ENCODE results near the gene KCNQ1. TPM values are rescaled to one million over a fixed set of nuclear protein-coding genes. Genes with fewer than 3 reads are reported as not detected.

KCNQ1 gene
- total RNA-seq, 2 donors from 2014 or later, result 18.6 to 25.5 TPM

DNA sequence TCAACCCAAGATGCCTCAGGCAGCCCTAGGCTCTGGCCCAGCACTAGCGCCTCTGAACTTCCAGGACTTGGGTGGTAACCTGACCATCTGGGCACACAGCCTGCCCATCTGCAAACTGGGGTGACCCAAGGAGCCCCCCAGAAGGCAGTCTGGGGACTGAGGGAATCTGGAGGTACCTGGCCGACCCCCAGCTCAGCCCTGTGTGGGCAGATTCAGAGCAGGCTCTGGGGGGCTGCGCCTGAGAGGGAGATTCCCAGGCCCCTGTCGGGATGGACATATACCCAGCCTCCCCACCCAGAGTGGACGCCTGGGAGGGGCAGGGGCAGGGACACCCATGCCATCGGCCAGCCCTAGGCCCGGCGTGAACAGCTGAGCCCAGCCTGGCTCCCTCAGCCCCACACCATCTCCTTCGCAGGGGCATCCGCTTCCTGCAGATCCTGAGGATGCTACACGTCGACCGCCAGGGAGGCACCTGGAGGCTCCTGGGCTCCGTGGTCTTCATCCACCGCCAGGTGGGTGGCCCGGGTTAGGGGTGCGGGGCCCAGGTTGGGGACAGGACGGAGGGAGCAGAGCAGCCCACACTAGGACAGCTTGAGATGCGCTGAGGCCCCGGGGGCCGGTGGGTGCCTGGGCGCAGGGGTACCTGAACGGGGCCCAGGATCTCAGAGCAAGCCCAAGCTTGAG lies 126.9 kb downstream of the KCNQ1 start:
- Mint-ChIP-seq H3K4me1 (no peaks in the 10 kb centered on the region), H3K27ac (no peak overlapping the region), H3K4me3 (no peak overlapping the region), H3K27me3 (no peaks in the 10 kb centered on the region), H3K36me3 (ENCODE audit: low read depth) (no peaks in the 10 kb centered on the region)
- ATAC-seq (no peak), DNase-seq (peak in 1 of 3 donors; percentile 6)
- H3K9me3 ChIP-seq (ENCODE audit: control insufficient read depth, low read length, poor library complexity, severe bottlenecking), result no peaks in the 10 kb centered on the region

DNA sequence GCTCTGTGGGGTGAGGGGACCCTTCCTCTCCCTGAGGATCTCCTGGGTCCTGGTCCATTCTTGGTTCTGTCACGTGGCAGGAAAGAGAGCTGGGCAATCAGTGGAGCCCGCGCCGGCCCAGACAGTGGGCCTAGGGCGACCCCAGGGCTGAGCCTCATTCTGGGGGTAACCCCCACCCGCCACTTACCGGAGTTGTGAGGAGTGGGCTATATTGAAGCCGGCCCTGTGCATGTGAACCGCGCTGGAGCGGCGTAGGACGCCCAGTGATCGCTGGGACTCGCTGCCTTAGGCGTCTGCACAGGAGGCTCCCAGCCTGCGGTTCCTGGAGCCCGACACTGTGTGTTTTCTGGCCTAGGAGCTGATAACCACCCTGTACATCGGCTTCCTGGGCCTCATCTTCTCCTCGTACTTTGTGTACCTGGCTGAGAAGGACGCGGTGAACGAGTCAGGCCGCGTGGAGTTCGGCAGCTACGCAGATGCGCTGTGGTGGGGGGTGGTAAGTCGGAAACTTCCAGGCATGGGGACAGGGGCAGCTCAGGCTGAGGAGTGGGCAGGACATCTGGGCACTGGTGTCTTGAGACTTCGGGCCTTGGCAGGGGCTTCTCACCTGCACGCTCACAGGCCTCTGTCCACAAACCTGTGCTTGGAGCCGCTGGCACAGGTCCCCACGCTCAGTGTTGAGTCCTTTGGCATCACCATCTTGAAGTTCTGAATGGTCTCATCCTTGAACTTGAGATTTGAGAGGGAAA lies 127.9 kb downstream of the KCNQ1 start:
- H3K4me1 Mint-ChIP-seq, result no peaks in the 10 kb centered on the region
- H3K36me3 Mint-ChIP-seq (ENCODE audit: low read depth), result no peaks in the 10 kb centered on the region
- H3K27ac Mint-ChIP-seq, result peak overlapping the region; percentile 32
- no peaks in the 10 kb centered on the region for H3K27me3 Mint-ChIP-seq
- DNase-seq (peak in 1 of 3 donors; percentile 5), ATAC-seq (no peak)
- H3K9me3 ChIP-seq (ENCODE audit: control insufficient read depth, low read length, poor library complexity, severe bottlenecking), result no peaks in the 10 kb centered on the region
- no peak overlapping the region for H3K4me3 Mint-ChIP-seq

DNA sequence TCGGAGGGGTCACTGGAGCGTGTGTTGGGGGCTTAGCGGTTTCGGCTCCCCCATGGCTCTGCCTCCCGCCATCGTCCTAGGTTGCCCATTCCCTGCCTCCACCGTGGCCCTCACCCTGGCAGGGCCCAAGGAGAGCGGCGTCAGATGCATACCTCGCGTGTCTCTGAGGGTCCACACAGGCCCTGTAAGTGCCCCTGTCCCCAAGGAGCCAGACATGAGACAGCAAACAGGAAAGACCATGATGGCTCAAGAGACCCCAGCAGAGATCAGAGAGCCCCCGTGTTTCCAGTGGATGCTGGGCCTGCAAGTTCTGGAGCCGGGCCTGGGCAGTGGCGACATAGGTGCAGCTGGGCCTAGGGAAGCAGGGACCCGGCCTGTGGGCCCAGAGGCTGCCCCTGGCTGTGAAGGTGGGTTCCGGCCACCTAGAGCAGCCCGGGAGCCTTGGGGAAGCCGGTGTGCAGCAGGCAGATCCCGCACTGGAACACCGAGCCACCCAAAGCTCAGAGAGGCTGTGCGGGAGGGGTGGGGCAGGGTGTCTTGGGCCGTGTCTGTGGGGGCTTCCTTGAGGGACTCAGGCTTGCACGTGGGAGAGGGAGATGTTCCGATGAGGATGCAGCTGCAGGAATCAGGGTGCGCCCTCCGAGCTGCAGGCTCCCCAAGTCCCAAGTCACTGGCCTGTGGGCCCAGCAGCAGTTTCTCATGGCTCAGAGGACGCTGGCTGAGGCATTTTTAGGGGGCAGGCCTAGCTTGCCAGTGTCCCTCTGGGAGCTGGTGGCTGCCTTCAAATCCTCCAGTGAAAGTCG lies 128.6 kb downstream of the KCNQ1 start:
- ATAC-seq, result no peak
- H3K4me1 Mint-ChIP-seq, result no peaks in the 10 kb centered on the region
- peak overlapping the region; percentile 32 for H3K27ac Mint-ChIP-seq
- no peaks in the 10 kb centered on the region for H3K27me3 Mint-ChIP-seq
- H3K9me3 ChIP-seq (ENCODE audit: control insufficient read depth, low read length, poor library complexity, severe bottlenecking), result no peaks in the 10 kb centered on the region
- H3K4me3 Mint-ChIP-seq, result no peak overlapping the region
- H3K36me3 Mint-ChIP-seq (ENCODE audit: low read depth), result no peaks in the 10 kb centered on the region
- DNase-seq, result peak in 1 of 3 donors; percentile 4

DNA sequence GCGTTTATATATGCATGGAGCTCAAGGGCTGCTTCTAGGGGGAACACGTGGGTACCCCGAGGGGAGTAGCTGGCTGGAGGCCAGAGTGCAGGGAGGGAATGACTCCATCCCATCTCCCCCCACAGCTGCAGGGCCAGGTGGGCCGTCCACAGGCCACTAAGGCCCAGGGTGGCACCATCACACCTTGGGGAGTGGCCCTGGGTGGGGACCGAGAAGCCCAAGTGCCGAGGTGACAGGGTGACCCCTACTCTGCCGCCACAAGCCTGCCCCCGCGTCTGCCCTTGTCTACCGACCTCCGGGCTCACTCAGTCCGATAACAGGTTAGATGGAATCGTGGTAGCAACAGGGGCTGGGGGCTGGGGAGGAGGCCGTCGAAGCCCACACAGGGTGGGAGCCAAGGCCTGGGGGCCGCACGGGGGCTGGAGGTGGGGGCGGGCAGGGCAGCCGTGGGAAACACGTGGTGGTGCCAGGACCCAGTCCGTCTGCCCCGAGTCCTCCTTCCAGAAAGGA lies 129.3 kb downstream of the KCNQ1 start:
- H3K27ac Mint-ChIP-seq, result no peak overlapping the region
- H3K36me3 Mint-ChIP-seq (ENCODE audit: low read depth), result no peaks in the 10 kb centered on the region

DNA sequence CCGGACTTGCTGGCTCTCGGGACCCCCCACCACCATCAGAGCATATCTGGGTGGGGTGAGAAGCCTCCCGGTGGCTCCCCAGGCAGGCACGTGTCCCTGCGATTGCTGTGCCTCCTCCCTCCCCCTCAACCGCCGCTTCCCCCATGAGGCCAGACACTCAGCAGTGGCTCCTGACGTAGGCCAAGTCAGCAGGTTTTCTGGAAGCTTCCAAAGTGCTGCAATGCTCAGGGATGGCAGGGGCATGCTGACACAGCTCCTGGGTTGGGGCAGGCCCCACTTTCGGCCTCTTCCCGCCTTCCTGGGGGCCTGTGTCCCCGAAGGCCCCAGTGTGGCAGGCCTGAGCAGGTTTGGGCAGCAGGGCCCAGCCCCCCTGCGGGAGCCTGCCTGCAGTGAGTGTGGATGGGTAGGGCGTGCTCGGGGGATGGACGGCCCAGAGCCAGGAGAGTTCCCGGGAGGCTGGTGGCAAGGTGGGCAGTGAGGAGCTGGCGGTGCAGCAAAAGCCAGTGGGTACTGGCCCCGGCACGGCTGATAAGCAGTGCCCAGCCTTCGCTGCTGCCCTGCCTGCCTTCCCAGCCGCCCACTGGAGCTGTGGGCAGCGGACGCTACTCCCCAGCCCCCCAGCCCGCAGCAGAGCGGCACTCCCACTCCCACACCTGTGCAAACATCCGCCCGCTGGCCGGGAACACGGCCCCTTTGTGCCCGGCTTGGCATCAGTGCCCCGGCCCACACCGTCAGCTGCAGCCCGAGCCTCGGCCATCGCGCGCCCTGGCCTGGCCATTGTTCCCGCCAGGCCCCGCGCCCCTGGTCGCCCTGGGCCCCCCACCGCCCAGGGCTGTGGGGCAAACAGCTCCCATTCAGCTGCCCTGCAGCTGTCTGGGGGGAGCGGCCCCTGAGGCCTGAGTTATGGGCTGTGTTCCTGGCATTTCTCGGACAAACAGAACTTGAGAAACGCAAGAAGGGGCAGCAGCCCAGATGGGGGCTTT lies 130.0 kb downstream of the KCNQ1 start:
- Mint-ChIP-seq H3K4me3 (no peak overlapping the region), H3K27ac (no peak overlapping the region), H3K27me3 (no peaks in the 10 kb centered on the region), H3K4me1 (no peaks in the 10 kb centered on the region), H3K36me3 (ENCODE audit: low read depth) (no peaks in the 10 kb centered on the region)
- ATAC-seq, result no peak
- peak in 2 of 3 donors; percentile 7 to 9 for DNase-seq
- H3K9me3 ChIP-seq (ENCODE audit: control insufficient read depth, low read length, poor library complexity, severe bottlenecking), result no peaks in the 10 kb centered on the region

More for the DNA sequence above, 129.3 kb downstream of the KCNQ1 start:
- H3K9me3 ChIP-seq (ENCODE audit: control insufficient read depth, low read length, poor library complexity, severe bottlenecking), result no peaks in the 10 kb centered on the region
- ATAC-seq, result no peak
- no peaks in the 10 kb centered on the region for H3K4me1 Mint-ChIP-seq
- peak in 2 of 3 donors; percentile 4 to 8 for DNase-seq
- H3K4me3 Mint-ChIP-seq, result no peak overlapping the region
- H3K27me3 Mint-ChIP-seq, result no peaks in the 10 kb centered on the region

DNA sequence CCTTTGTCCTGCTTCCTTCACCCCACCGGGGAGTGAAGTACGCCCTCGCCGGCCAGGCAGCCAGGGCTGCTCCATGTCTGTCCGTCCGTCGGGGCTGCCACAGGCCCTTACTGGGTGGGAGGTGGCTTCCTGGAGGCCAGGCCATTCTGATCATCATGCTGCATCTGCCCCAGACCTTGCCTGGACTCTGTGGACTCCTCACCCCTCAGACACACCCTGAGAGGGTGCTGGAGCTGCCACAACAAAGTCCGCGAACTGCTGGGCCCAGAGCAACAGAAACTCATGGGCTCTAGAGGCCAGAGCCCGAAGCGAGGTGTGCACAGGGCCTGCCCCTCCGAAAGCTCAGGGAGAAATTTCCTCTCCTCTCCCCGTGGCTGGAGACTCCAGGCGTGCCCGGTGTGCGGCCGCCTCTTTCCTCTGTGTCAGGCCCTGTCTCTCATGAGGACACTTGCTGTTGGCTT lies 130.8 kb downstream of the KCNQ1 start:
- no peaks in the 10 kb centered on the region for H3K9me3 ChIP-seq (ENCODE audit: control insufficient read depth, low read length, poor library complexity, severe bottlenecking)
- Mint-ChIP-seq H3K4me3 (no peak overlapping the region), H3K27ac (no peak overlapping the region), H3K27me3 (no peaks in the 10 kb centered on the region), H3K36me3 (ENCODE audit: low read depth) (no peaks in the 10 kb centered on the region), H3K4me1 (no peaks in the 10 kb centered on the region)
- no peak for ATAC-seq
- peak in 2 of 3 donors; percentile 5 to 6 for DNase-seq

DNA sequence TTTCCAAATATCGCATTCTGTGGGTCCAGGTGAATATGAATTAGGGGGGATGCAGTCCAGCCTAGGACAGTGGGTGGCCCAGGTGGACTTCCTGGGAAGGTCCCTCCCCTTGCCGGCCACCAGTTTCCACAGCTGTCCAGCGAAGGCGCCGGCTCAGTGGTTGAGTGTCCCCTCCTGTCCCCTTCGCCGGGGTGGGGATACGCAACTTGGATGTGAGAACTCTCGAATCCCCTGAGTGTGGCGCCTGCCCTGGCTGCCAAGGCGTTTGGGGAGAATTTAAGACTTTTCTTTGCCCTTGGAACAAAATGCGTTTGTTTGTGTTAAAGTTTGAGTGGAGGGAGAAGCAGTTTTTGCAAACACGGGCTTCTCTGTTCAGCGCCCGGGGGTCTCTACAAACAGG lies 131.3 kb downstream of the KCNQ1 start:
- H3K36me3 Mint-ChIP-seq (ENCODE audit: low read depth), result no peaks in the 10 kb centered on the region
- no peaks in the 10 kb centered on the region for H3K4me1 Mint-ChIP-seq
- H3K4me3 Mint-ChIP-seq, result no peak overlapping the region
- ATAC-seq (no peak), DNase-seq (peak in 2 of 3 donors; percentile 3 to 7)
- no peaks in the 10 kb centered on the region for H3K9me3 ChIP-seq (ENCODE audit: control insufficient read depth, low read length, poor library complexity, severe bottlenecking)
- H3K27me3 Mint-ChIP-seq, result no peaks in the 10 kb centered on the region
- no peak overlapping the region for H3K27ac Mint-ChIP-seq

DNA sequence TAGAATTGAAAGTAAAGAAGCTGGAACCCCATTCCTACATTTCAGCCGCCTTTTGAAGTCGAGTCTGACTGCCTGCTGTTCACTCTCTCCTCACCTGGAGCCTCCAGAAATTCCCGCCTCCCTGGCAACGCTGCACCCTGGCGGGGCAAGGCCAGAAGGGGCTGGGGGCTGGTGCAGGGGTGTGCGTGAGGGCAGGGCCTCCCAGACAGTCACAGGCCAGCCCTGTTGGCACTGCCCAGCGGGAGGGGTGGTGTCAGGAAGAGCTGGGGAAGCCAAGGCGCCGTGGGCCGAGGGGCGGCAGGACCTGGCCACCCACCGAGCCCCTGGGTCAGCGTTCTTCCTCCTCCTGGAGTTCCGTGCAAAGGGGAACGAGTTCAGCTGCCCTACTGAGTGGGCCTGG lies 131.7 kb downstream of the KCNQ1 start:
- Mint-ChIP-seq H3K4me1 (no peaks in the 10 kb centered on the region), H3K27me3 (no peaks in the 10 kb centered on the region), H3K27ac (no peak overlapping the region), H3K36me3 (ENCODE audit: low read depth) (no peaks in the 10 kb centered on the region), H3K4me3 (no peak overlapping the region)
- DNase-seq (peak in 2 of 3 donors; percentile 6 to 10), ATAC-seq (no peak)
- no peaks in the 10 kb centered on the region for H3K9me3 ChIP-seq (ENCODE audit: control insufficient read depth, low read length, poor library complexity, severe bottlenecking)

DNA sequence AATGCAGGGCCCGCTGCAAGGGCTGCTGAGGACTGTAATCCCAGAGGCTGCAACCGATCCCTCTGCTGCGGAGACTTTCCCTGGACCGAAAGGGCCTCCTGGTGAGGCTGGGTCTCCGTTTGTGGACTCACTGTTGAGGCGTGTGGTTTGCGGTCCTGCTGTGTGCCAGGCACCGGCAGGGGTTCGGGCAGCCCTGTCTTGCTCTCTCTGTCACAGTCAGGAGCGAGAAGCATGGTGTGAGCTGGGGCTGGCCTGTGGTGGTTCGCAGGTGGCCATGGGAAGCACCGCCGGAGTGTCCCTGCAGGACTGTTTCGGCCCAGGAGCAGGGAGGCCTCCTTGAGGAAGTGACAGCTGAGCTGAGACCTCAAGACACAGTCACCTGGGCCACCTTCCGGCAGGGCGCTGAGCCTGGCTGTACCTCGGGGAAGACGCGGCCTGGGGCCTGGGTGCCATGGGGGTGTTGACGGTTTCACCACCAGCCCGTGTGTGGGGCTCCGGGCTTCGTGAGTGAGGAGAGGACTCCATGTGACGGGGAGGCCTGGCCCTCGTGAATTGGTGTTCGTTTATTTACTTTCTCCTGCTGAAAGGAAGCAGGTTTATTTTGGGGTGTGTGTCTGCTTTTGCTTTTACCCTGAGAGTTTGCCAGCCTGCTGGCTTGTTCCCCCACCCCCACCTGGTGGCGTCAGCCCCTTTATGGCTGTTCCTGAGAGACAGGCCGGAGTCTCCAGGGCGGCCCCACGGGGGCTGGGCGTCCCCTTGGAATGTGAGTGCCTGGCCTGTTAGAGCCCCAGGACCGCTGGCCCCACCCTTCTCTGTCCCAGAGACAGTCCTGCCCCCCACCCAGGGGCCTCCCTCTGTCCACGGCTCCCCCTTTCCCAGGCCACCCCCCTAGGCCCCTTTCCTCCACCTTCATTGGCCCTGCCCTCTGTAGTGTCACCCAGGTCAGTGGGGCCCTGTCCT lies 132.5 kb downstream of the KCNQ1 start:
- Mint-ChIP-seq H3K27ac (no peak overlapping the region), H3K4me1 (no peaks in the 10 kb centered on the region), H3K27me3 (no peaks in the 10 kb centered on the region), H3K4me3 (no peak overlapping the region), H3K36me3 (ENCODE audit: low read depth) (no peaks in the 10 kb centered on the region)
- ATAC-seq (no peak), DNase-seq (peak in 2 of 3 donors; percentile 7 to 9)
- H3K9me3 ChIP-seq (ENCODE audit: control insufficient read depth, low read length, poor library complexity, severe bottlenecking), result no peaks in the 10 kb centered on the region

DNA sequence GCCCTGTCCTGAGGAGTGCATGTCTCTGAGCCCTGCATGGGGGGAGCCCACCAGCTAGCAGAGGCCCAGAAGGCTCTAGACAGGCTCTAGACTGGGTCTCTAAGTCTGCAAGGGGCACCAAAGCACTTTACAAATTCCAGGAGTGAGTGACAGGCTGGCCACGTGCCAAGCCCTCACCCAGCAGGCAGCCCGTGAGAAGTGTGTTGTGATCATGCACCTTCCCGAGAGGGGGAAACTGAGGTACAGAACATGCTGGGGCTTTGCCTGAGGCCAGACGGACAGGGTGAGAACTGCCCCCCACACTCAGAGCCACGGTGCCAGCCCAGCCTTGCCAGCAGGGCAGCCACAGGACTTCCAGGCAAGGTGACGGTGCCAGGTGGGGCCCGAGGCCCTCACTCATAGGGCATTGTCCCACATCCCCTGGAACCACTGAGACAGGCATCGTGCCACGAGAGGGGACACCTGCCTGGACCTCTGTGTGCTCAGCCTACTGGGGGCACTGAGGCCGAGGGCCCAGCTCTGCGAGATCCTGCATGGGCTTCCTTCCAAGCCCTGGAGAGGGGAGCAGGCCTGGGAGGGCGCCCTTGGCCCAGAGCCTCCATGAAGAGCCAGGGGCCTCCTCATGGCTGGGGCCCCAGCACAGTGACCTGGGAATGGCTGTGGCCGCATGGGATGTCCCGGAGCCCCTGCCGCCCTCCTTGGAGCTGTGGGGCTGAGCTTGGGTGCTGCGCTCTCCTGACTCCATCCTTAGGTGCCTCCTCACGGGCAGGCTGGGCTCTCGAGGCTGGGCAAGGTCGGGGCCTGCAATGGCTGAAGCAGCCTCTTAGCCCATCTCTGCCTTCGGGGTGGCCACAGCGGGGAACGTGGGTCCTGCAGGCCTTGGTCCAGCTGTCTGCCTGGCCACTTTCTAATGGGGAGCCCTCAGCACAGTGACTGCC lies 133.5 kb downstream of the KCNQ1 start:
- Mint-ChIP-seq H3K36me3 (ENCODE audit: low read depth) (no peaks in the 10 kb centered on the region), H3K27ac (no peak overlapping the region), H3K27me3 (no peaks in the 10 kb centered on the region), H3K4me3 (no peak overlapping the region), H3K4me1 (no peaks in the 10 kb centered on the region)
- peak in 2 of 3 donors; percentile 4 to 5 for DNase-seq
- H3K9me3 ChIP-seq (ENCODE audit: control insufficient read depth, low read length, poor library complexity, severe bottlenecking), result no peaks in the 10 kb centered on the region
- no peak for ATAC-seq

DNA sequence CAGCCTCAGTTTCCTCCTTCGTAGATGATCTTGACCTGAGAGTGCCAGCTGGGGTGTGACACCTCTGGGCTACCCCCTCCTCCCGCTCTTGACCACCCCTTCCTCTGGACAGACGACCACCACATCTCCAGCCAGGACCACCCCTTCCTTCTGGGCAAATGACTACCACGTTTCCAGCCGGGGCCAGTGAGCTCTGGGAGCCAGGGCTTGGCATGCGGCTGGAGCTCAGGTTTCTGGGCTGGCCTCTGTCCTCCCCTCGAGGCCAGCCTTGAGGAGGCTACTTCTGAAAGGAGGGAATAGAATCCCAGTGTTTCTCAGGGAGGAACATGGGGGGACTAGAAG lies 134.1 kb downstream of the KCNQ1 start:
- H3K36me3 Mint-ChIP-seq (ENCODE audit: low read depth), result no peaks in the 10 kb centered on the region
- H3K9me3 ChIP-seq (ENCODE audit: control insufficient read depth, low read length, poor library complexity, severe bottlenecking), result no peaks in the 10 kb centered on the region
- peak in 1 of 3 donors; percentile 2 for DNase-seq
- ATAC-seq, result no peak
- H3K27me3 Mint-ChIP-seq, result no peaks in the 10 kb centered on the region
- H3K4me1 Mint-ChIP-seq, result no peaks in the 10 kb centered on the region
- H3K4me3 Mint-ChIP-seq, result no peak overlapping the region
- H3K27ac Mint-ChIP-seq, result no peak overlapping the region
